Upper lobe of left lung (tissue), 4 donors: ENCODE data around the gene ACTN4.

ENCODE experiments used
- CTCF ChIP-seq, 6 experiments: fragments of 450-650 bp in 4 of 6; fragments of 200-600 bp in 2 of 6; sonication (generic) in 2 of 6; IDR thresholded peaks; one replicate each; pipeline ENCODE4 v1.5.1; 2016 to 2019; ENCODE audit warnings: antibody characterized with exemption in 6 of 6
- EP300 ChIP-seq, 4 donors: sonication (generic); formaldehyde crosslinking; IDR thresholded peaks; one replicate each; pipeline ENCODE4 v1.5.1; 2017; ENCODE audit warnings: antibody characterized with exemption in 4 of 4, control low read depth in 2 of 4

GRCh38 chr19:38781058-38781457, 133.6 kb downstream of the ACTN4 start:
- TF ChIP-seq CTCF (IDR thresholded peaks at IDR 0.05) = no peak
- no peak for TF ChIP-seq EP300 (IDR thresholded peaks at IDR 0.05)
